GM18502 (cell line): ENCODE data around the gene ARSJ.
A peak's percentile ranks its signal among the peaks of the same experiment; 100 is the strongest.

ENCODE experiments used
- ATAC-seq: cut with Tn5 transposase; IDR thresholded peaks from one replicate; pipeline ENCODE4 v1.9.1; 2021; ENCODE audit warnings: mild to moderate bottlenecking; ENCODE audit not compliant: unreplicated experiment, poor library complexity

ARSJ gene

GRCh38 chr4:113905301-113905700, 74.1 kb downstream of the ARSJ start:
- ATAC-seq, result no peak

- no peak for ATAC-seq
These were observed 74.6 kb downstream of the ARSJ start for GRCh38 chr4:113904877-113905276.

- no peak for ATAC-seq
These were observed 77.3 kb downstream of the ARSJ start for GRCh38 chr4:113901994-113902787.

- peak; percentile 95 for ATAC-seq
These were observed 80.0 kb downstream of the ARSJ start for GRCh38 chr4:113899271-113900070.

GRCh38 chr4:113893546-113893945, 85.9 kb downstream of the ARSJ start:
- no peak for ATAC-seq

- no peak for ATAC-seq
These were observed 91.4 kb downstream of the ARSJ start for GRCh38 chr4:113888006-113888405.

GRCh38 chr4:113885291-113885690, 94.2 kb downstream of the ARSJ start:
- no peak for ATAC-seq

- ATAC-seq, result no peak
These were observed 94.8 kb downstream of the ARSJ start for GRCh38 chr4:113884655-113885054.

- no peak for ATAC-seq
These were observed 96.8 kb downstream of the ARSJ start for GRCh38 chr4:113882668-113883067.

- ATAC-seq, result no peak
These were observed 98.2 kb downstream of the ARSJ start for GRCh38 chr4:113881256-113881655.

GRCh38 chr4:113880240-113881028, 99.0 kb downstream of the ARSJ start:
- no peak for ATAC-seq

GRCh38 chr4:113878668-113879067, 100.8 kb downstream of the ARSJ start:
- ATAC-seq, result no peak

GRCh38 chr4:113874480-113874879, 105.0 kb downstream of the ARSJ start:
- no peak for ATAC-seq

- ATAC-seq, result no peak
These were observed 105.9 kb downstream of the ARSJ start for GRCh38 chr4:113873508-113873907.

GRCh38 chr4:113872426-113873260, 106.8 kb downstream of the ARSJ start:
- no peak for ATAC-seq

- ATAC-seq, result no peak
These were observed 108.4 kb downstream of the ARSJ start for GRCh38 chr4:113871080-113871479.

GRCh38 chr4:113869743-113870375, 109.6 kb downstream of the ARSJ start:
- ATAC-seq, result peak; percentile 94

- ATAC-seq, result no peak
These were observed 112.8 kb downstream of the ARSJ start for GRCh38 chr4:113866611-113867010.

- no peak for ATAC-seq
These were observed 120.5 kb downstream of the ARSJ start for GRCh38 chr4:113858924-113859323.
